Naive thymus-derived CD4-positive, alpha-beta T cell (primary cell): Measurements from ENCODE around the gene EPB41L1. TPM values are rescaled to one million over a fixed set of nuclear protein-coding genes. Genes with fewer than 3 reads are reported as not detected.

Experiments
- ATAC-seq: fragments of 150-1000 bp; cut with Tn5 transposase; 2 replicates; pipeline ENCODE4 v1.10.0; 2021; ENCODE audit warnings: mild to moderate bottlenecking, moderate library complexity
- CTCF ChIA-PET: fragments of 350-600 bp; sonication (Branson Sonifier 250); formaldehyde crosslinking; loops from one replicate; lab custom pipeline; 2021; ENCODE audit warnings: antibody characterized with exemption; lab: Charles Lee
- POLR2A ChIA-PET: fragments of 350-600 bp; sonication (Branson Sonifier 250); formaldehyde crosslinking; loops from one replicate; lab custom pipeline; 2021; ENCODE audit warnings: antibody characterized with exemption, inconsistent platforms; lab: Charles Lee
- DNase-seq, 9 donors: peaks; one replicate each; pipeline versions ENCODE4 v3.0.0 to v3.0.0-alpha.2; 2020 to 2022; ENCODE audit warnings: mixed read lengths in 1 of 9
- H3K27ac ChIP-seq: one replicate; pipeline ENCODE4 v1.7.0; 2013; ENCODE audit warnings: mild to moderate bottlenecking, low read depth, low read length, moderate library complexity
- H3K27me3 ChIP-seq, 2 donors: one replicate each; pipeline ENCODE4 v1.7.0; 2013; ENCODE audit warnings: low read length in 2 of 2, mild to moderate bottlenecking in 2 of 2, moderate library complexity in 2 of 2; ENCODE audit not compliant: control insufficient read depth in 2 of 2, insufficient read depth in 2 of 2
- H3K36me3 ChIP-seq, 3 experiments: 1 replicate in 2 of 3; 2 replicates in 1 of 3; pipeline ENCODE4 v1.7.0; 2013; ENCODE audit warnings: low read length in 3 of 3, mild to moderate bottlenecking in 3 of 3, moderate library complexity in 1 of 3; ENCODE audit not compliant: insufficient read depth in 3 of 3, control insufficient read depth in 2 of 3
- H3K4me1 ChIP-seq, 2 donors: one replicate each; pipeline ENCODE4 v1.7.0; 2013; ENCODE audit warnings: low read length in 2 of 2, mild to moderate bottlenecking in 2 of 2, moderate library complexity in 1 of 2; ENCODE audit not compliant: control insufficient read depth in 2 of 2, insufficient read depth in 2 of 2
- H3K4me3 ChIP-seq: 2 replicates; pipeline ENCODE4 v1.7.0; 2013; ENCODE audit warnings: mild to moderate bottlenecking, low read length
- H3K9me3 ChIP-seq, 3 experiments: 1 replicate in 2 of 3; 2 replicates in 1 of 3; pipeline ENCODE4 v1.7.0; 2013; ENCODE audit warnings: low read length in 3 of 3; ENCODE audit not compliant: control insufficient read depth in 2 of 3
- H3K27ac Mint-ChIP-seq, 9 donors: one replicate each; pipeline ENCODE4 v1.8.0; 2020 to 2022; ENCODE audit warnings: mixed read lengths in 9 of 9, mild to moderate bottlenecking in 8 of 9, moderate library complexity in 5 of 9, inconsistent platforms in 2 of 9
- H3K27me3 Mint-ChIP-seq, 5 donors: one replicate each; pipeline ENCODE4 v1.8.0; 2021 to 2022; ENCODE audit warnings: mixed read lengths in 5 of 5, mild to moderate bottlenecking in 1 of 5
- H3K36me3 Mint-ChIP-seq, 5 donors: one replicate each; pipeline ENCODE4 v1.8.0; 2020 to 2022; ENCODE audit warnings: mixed read lengths in 5 of 5, mild to moderate bottlenecking in 3 of 5, inconsistent platforms in 1 of 5
- H3K4me1 Mint-ChIP-seq, 7 donors: one replicate each; pipeline ENCODE4 v1.8.0; 2020 to 2022; ENCODE audit warnings: mixed read lengths in 7 of 7, mild to moderate bottlenecking in 3 of 7, inconsistent platforms in 1 of 7
- H3K4me3 Mint-ChIP-seq, 10 donors: one replicate each; pipeline ENCODE4 v1.8.0; 2020 to 2022; ENCODE audit warnings: mild to moderate bottlenecking in 10 of 10, mixed read lengths in 10 of 10, moderate library complexity in 6 of 10, inconsistent platforms in 2 of 10
- H3K9me3 Mint-ChIP-seq, 11 donors: one replicate each; pipeline ENCODE4 v1.8.0; 2020 to 2022; ENCODE audit warnings: mixed read lengths in 11 of 11, mild to moderate bottlenecking in 4 of 11, inconsistent platforms in 1 of 11, moderate library complexity in 1 of 11
- intact Hi-C, 2 donors: fragments of 100-400 bp; cut with micrococcal nuclease; formaldehyde crosslinking; loops; one replicate each; pipeline ENCODE4 v1.15.1; 2023
- polyA plus RNA-seq, 2 donors: library from polyadenylated mRNA; unstranded; fragments of 300-500 nt; fragmentation: Illumina TruSeq; gene quantifications; one replicate each; pipeline ENCODE4 v1.2.3, GENCODE V29; 2021
- total RNA-seq, 6 experiments: library from RNA in 5 of 6; stranded (reverse) in 5 of 6; gene quantifications; 1 replicate in 5 of 6; 2 replicates in 1 of 6; pipeline ENCODE4 v1.2.3 and lab custom pipeline; 2021 to 2026

The EPB41L1 gene
- total and polyA plus RNA-seq, 7 experiments from 2014 or later, result 0.05 to 0.81 (median 0.66) TPM; not detected in 2

DNA sequence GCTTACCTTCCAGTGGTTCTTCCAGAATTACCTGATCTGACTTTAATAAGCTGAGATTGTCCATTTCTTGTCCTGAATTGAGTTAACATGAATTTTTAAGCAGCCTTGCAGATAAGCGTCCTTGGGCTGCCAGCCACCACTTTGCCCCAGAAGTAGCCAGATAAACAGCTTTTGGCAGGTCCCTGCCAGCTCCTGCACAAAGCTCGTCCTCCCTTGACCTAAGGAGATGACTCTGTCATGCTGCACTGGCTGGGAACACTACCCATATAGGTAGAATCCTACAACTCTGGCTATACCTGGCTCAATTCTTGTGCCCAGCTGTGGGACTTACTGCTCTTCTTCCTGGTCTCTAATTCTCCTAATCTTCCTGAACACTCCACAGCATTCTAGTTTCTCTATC lies 42.1 kb downstream of the EPB41L1 start:
- POLR2A ChIA-PET, result interaction anchor here (0.6 kb wide), 1 partner anchor 611 kb away, joined by 6 read pairs; no protein-coding TSS in a partner anchor
- Mint-ChIP-seq H3K9me3 (no peaks in the 10 kb centered on the region), H3K36me3 (no peaks in the 10 kb centered on the region), H3K27ac (no peak overlapping the region), H3K4me3 (no peak overlapping the region), H3K27me3 (peaks cover 9 to 13% (median 10%) of the 10 kb centered on the region in 5 donors), H3K4me1 (no peaks in the 10 kb centered on the region)
- no peaks in the 10 kb centered on the region for H3K27me3 ChIP-seq
- no peaks in the 10 kb centered on the region for H3K4me1 ChIP-seq
- no peaks in the 10 kb centered on the region for H3K9me3 ChIP-seq
- no peak for DNase-seq
- no peak overlapping the region for H3K4me3 ChIP-seq
- H3K36me3 ChIP-seq, result no peaks in the 10 kb centered on the region
- H3K27ac ChIP-seq, result no peak overlapping the region
- CTCF ChIA-PET, result interaction anchor here (0.6 to 1.0 kb wide), 3 partner anchors 20 to 243 kb away, joined by 3 to 6 read pairs (median 3); no protein-coding TSS in a partner anchor
- intact Hi-C loops, result loop anchor here in 1 of 2 donors (5.0 kb wide), 1 partner anchor 39 kb away; no protein-coding TSS in a partner anchor
- no peak for ATAC-seq

DNA sequence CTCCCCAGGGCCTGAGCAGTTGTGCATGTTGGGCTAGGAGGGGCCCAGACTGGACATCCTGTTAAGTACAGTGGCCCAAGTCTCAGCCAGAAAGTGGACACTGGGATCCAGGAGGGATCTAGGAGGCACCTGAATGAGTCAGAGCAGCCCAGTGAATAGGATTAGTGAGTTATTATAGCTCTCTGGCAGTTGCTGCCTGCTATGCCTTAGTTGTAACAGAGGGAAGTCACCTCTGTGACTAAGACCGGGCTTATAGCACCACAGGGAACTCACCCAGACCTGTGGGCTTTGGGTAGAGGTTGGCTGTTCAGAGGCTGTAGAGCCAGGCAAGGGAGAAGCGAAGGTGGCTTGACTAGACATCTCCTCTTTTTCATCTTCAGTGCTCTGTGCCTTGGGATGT lies 42.7 kb downstream of the EPB41L1 start:
- POLR2A ChIA-PET, result interaction anchor here (0.6 kb wide), 1 partner anchor 611 kb away, joined by 6 read pairs; no protein-coding TSS in a partner anchor
- H3K27me3 Mint-ChIP-seq, result peaks cover 9 to 14% (median 10%) of the 10 kb centered on the region in 5 donors
- no peak for DNase-seq
- intact Hi-C loops, result loop anchor here in 1 of 2 donors (5.0 kb wide), 1 partner anchor 40 kb away; no protein-coding TSS in a partner anchor
- no peaks in the 10 kb centered on the region for H3K4me1 ChIP-seq
- H3K27me3 ChIP-seq, result no peaks in the 10 kb centered on the region
- no peak overlapping the region for H3K4me3 Mint-ChIP-seq
- no peaks in the 10 kb centered on the region for H3K4me1 Mint-ChIP-seq
- no peaks in the 10 kb centered on the region for H3K36me3 ChIP-seq
- no peak overlapping the region for H3K4me3 ChIP-seq
- no peaks in the 10 kb centered on the region for H3K36me3 Mint-ChIP-seq
- CTCF ChIA-PET, result interaction anchor here (0.6 to 1.0 kb wide), 2 partner anchors 59 to 242 kb away, joined by 3 to 6 read pairs; no protein-coding TSS in a partner anchor
- ATAC-seq, result no peak
- H3K27ac Mint-ChIP-seq, result no peak overlapping the region
- H3K9me3 Mint-ChIP-seq, result no peaks in the 10 kb centered on the region
- no peak overlapping the region for H3K27ac ChIP-seq
- H3K9me3 ChIP-seq, result no peaks in the 10 kb centered on the region

GRCh38 chr20:36199345-36200257 lies 45.1 kb downstream of the EPB41L1 start:
- Mint-ChIP-seq H3K27me3 (peaks cover 9 to 21% (median 12%) of the 10 kb centered on the region in 5 donors), H3K27ac (no peak overlapping the region), H3K36me3 (no peaks in the 10 kb centered on the region), H3K4me1 (peaks cover 3 to 6% (median 5%) of the 10 kb centered on the region in 7 donors), H3K9me3 (no peaks in the 10 kb centered on the region), H3K4me3 (no peak overlapping the region)
- Histone ChIP-seq H3K4me1 (peaks cover 0 to 5% of the 10 kb centered on the region in 2 donors), H3K4me3 (no peak overlapping the region), H3K36me3 (no peaks in the 10 kb centered on the region), H3K27ac (no peak overlapping the region), H3K27me3 (no peaks in the 10 kb centered on the region), H3K9me3 (no peaks in the 10 kb centered on the region)
- POLR2A ChIA-PET, result no interaction called here
- DNase-seq, result peak; percentile 31 to 74 (median 57)
- CTCF ChIA-PET, result interaction anchor here (0.6 to 1.4 kb wide), 6 partner anchors 10 to 689 kb away, joined by 3 to 5 read pairs (median 3); no protein-coding TSS in a partner anchor
- peak; percentile 83 for ATAC-seq
- intact Hi-C loops, result loop anchor here (1.0 to 5.0 kb wide), 3 partner anchors 42 to 204 kb away; no protein-coding TSS in a partner anchor

- peak overlapping the region in 1 of 9 donors; percentile 25 for H3K27ac Mint-ChIP-seq
- H3K4me3 ChIP-seq, result no peak overlapping the region
- H3K36me3 Mint-ChIP-seq, result no peaks in the 10 kb centered on the region
- no peak overlapping the region for H3K27ac ChIP-seq
- POLR2A ChIA-PET, result no interaction called here
- H3K4me3 Mint-ChIP-seq, result no peak overlapping the region
- ATAC-seq, result no peak
- H3K9me3 ChIP-seq, result no peaks in the 10 kb centered on the region
- intact Hi-C loops, result no loop called here
- DNase-seq, result no peak
- no peaks in the 10 kb centered on the region for H3K9me3 Mint-ChIP-seq
- H3K27me3 ChIP-seq, result no peaks in the 10 kb centered on the region
- no peaks in the 10 kb centered on the region for H3K36me3 ChIP-seq
- CTCF ChIA-PET, result interaction anchor here (0.6 to 1.0 kb wide), 4 partner anchors 9 to 689 kb away, joined by 3 to 4 read pairs (median 3); no protein-coding TSS in a partner anchor
- H3K27me3 Mint-ChIP-seq, result peaks cover 9 to 21% (median 12%) of the 10 kb centered on the region in 5 donors
- H3K4me1 ChIP-seq, result peaks cover 0 to 5% of the 10 kb centered on the region in 2 donors
- H3K4me1 Mint-ChIP-seq, result peaks cover 3 to 6% (median 5%) of the 10 kb centered on the region in 7 donors
Measured at GRCh38 chr20:36200451-36200850, 45.9 kb downstream of the EPB41L1 start.

GRCh38 chr20:36201198-36201597 lies 46.7 kb downstream of the EPB41L1 start:
- H3K27ac ChIP-seq, result no peak overlapping the region
- no peaks in the 10 kb centered on the region for H3K9me3 ChIP-seq
- ATAC-seq (no peak), DNase-seq (no peak)
- no peak overlapping the region for H3K27ac Mint-ChIP-seq
- no peaks in the 10 kb centered on the region for H3K36me3 ChIP-seq
- ChIA-PET CTCF (interaction anchor here (0.7 to 4.1 kb wide), 6 partner anchors 8 to 238 kb away, joined by 3 to 24 read pairs (median 4); no protein-coding TSS in a partner anchor), POLR2A (no interaction called here)
- no peak overlapping the region for H3K4me3 ChIP-seq
- H3K9me3 Mint-ChIP-seq, result no peaks in the 10 kb centered on the region
- peaks cover 0 to 5% of the 10 kb centered on the region in 2 donors for H3K4me1 ChIP-seq
- no peaks in the 10 kb centered on the region for H3K27me3 ChIP-seq
- peaks cover 4 to 21% (median 9%) of the 10 kb centered on the region in 5 donors for H3K27me3 Mint-ChIP-seq
- no peak overlapping the region for H3K4me3 Mint-ChIP-seq
- no peaks in the 10 kb centered on the region for H3K36me3 Mint-ChIP-seq
- intact Hi-C loops, result no loop called here
- H3K4me1 Mint-ChIP-seq, result peaks cover 3 to 6% (median 5%) of the 10 kb centered on the region in 7 donors

GRCh38 chr20:36202891-36203338 lies 48.4 kb downstream of the EPB41L1 start:
- ATAC-seq, result peak; percentile 88
- Histone ChIP-seq H3K36me3 (no peaks in the 10 kb centered on the region), H3K4me3 (no peak overlapping the region), H3K4me1 (peaks cover 0 to 5% of the 10 kb centered on the region in 2 donors), H3K27ac (no peak overlapping the region), H3K9me3 (no peaks in the 10 kb centered on the region), H3K27me3 (no peaks in the 10 kb centered on the region)
- ChIA-PET POLR2A (interaction anchor here (0.6 kb wide), 1 partner anchor 874 kb away, joined by 3 read pairs; no protein-coding TSS in a partner anchor), CTCF (interaction anchor here (0.6 to 4.1 kb wide), 16 partner anchors 10 to 734 kb away, joined by 3 to 24 read pairs (median 4); no protein-coding TSS in a partner anchor)
- Mint-ChIP-seq H3K27me3 (peaks cover 3 to 21% (median 4%) of the 10 kb centered on the region in 5 donors), H3K4me1 (peaks cover 3 to 6% (median 5%) of the 10 kb centered on the region in 7 donors), H3K9me3 (no peaks in the 10 kb centered on the region), H3K36me3 (no peaks in the 10 kb centered on the region), H3K27ac (peak overlapping the region in 1 of 9 donors; percentile 92), H3K4me3 (peak overlapping the region in 7 of 10 donors; percentile 56 to 81 (median 68))
- DNase-seq, result peak; percentile 51 to 85 (median 75)
- intact Hi-C loops, result loop anchor here (1.0 to 2.0 kb wide), 7 partner anchors 33 to 684 kb away; partner anchors contain the start of genes AAR2 (in 1 of the 2) and RAB5IF (in 1 of the 2)
